SK-N-MC (cell line): ENCODE results near the gene SCNN1B.

Experiments used
- EZH2 ChIP-seq: fragments of 200-600 bp; sonication (generic); IDR thresholded peaks from one replicate; pipeline ENCODE4 v1.6.1; 2017; ENCODE audit warnings: antibody characterized with exemption
- FOXP2 ChIP-seq: optimal IDR thresholded peaks from 2 replicates; pipeline ENCODE3; 2011; ENCODE audit warnings: mild to moderate bottlenecking, moderate library complexity; ENCODE audit not compliant: insufficient read depth; ENCODE audit errors: extremely low read length, control extremely low read depth
- POLR2AphosphoS5 ChIP-seq: IDR thresholded peaks from 2 replicates; pipeline ENCODE4 v1.6.1; 2012; ENCODE audit warnings: mild to moderate bottlenecking, low read depth, low read length, borderline replicate concordance

GRCh38 chr16:23362460-23363317 lies 60.6 kb downstream of the SCNN1B start:
- TF ChIP-seq EZH2 (no peak), POLR2AphosphoS5 (no peak), FOXP2 (no peak)
